Kidney epithelial cell (primary cell): Measurements from ENCODE around the gene APRT. TPM values are rescaled to one million over a fixed set of nuclear protein-coding genes. Genes with fewer than 3 reads are reported as not detected.

Experiments used
- DNase-seq: peaks from one replicate; pipeline ENCODE4 v3.0.0-alpha.2; 2010; ENCODE audit warnings: low read depth
- H3K27me3 ChIP-seq: 2 replicates; pipeline ENCODE4 v1.6.0; 2011; ENCODE audit warnings: low read length; ENCODE audit not compliant: control insufficient read depth, insufficient read depth
- H3K36me3 ChIP-seq: 2 replicates; pipeline ENCODE4 v1.5.1; 2011; ENCODE audit warnings: low read length; ENCODE audit not compliant: control insufficient read depth, insufficient read depth
- H3K4me3 ChIP-seq: 2 replicates; pipeline ENCODE4 v1.5.1; 2011; ENCODE audit warnings: low read depth, mild to moderate bottlenecking, control low read depth, low read length
- total RNA-seq: library from RNA; depleted of rRNA; stranded (reverse); fragments of >200 nt; gene quantifications from 2 replicates; pipeline ENCODE4 v1.2.3, GENCODE V29; 2015
- TF ChIP-seq, protein P1 (sequence below): IDR thresholded peaks from 2 replicates; pipeline ENCODE4 v1.5.1; 2011; ENCODE audit warnings: mild to moderate bottlenecking, moderate library complexity, low read length, control low read depth, inconsistent platforms; ENCODE audit not compliant: insufficient read depth, poor library complexity, severe bottlenecking

APRT gene
- total RNA-seq, 1 donor from 2014 or later: 218 TPM

DNA sequence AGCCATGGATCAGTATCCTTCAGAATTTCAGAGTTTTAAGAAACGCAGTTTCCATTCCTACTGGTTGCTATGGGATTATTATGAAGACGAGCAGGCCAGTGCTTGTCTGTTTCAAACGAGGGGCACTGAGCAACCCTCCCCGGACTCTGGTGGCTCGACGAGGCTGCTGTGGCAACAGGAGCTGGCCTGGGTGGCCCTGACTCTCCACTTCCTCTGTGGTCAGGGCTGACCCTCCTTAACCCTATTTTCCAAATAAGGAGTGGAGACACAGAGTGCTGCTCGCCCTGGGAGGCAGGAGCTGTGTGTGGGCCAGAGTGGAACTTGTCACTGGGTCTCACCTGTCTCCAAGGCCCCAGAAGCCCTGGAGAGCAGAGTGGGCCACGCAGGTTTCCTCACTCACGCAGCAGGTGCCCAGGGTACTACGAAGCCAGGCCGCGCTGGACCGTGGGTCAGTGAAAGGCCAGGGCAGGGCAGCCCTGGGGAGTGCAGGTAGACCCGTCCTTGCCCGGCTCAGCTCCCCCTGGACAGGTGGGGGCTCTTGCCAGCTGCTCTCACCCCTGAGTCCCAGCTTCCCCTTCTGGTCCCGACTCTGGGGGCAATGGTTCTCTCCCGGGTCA lies 41.7 kb upstream of the APRT start:
- Histone ChIP-seq H3K4me3 (no peak overlapping the region), H3K27me3 (no peaks in the 10 kb centered on the region), H3K36me3 (no peaks in the 10 kb centered on the region)
- no peak for DNase-seq
- TF ChIP-seq, protein P1, sequence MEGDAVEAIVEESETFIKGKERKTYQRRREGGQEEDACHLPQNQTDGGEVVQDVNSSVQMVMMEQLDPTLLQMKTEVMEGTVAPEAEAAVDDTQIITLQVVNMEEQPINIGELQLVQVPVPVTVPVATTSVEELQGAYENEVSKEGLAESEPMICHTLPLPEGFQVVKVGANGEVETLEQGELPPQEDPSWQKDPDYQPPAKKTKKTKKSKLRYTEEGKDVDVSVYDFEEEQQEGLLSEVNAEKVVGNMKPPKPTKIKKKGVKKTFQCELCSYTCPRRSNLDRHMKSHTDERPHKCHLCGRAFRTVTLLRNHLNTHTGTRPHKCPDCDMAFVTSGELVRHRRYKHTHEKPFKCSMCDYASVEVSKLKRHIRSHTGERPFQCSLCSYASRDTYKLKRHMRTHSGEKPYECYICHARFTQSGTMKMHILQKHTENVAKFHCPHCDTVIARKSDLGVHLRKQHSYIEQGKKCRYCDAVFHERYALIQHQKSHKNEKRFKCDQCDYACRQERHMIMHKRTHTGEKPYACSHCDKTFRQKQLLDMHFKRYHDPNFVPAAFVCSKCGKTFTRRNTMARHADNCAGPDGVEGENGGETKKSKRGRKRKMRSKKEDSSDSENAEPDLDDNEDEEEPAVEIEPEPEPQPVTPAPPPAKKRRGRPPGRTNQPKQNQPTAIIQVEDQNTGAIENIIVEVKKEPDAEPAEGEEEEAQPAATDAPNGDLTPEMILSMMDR: no peak

DNA sequence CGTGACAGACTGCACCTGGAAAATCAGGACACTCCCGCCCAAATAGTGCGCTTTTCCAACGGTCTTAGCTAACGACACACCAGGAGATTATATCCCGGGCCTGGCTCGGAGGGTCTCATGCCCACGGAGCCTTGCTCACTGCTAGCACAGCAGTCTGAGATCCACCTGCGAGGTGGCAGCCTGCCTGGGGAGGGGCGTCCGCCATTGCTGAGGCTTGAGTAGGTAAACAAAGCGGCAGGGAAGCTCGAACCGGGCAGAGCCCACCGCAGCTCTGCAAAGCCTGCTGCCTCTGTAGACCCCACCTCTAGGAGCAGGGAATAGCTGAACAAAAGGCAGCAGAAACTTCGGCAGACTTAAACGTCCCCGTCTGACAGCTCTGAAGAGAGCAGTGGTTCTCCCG lies 39.9 kb upstream of the APRT start:
- no peaks in the 10 kb centered on the region for H3K36me3 ChIP-seq
- H3K27me3 ChIP-seq: no peaks in the 10 kb centered on the region
- no peak for DNase-seq
- TF ChIP-seq, protein P1: no peak
- no peak overlapping the region for H3K4me3 ChIP-seq

DNA sequence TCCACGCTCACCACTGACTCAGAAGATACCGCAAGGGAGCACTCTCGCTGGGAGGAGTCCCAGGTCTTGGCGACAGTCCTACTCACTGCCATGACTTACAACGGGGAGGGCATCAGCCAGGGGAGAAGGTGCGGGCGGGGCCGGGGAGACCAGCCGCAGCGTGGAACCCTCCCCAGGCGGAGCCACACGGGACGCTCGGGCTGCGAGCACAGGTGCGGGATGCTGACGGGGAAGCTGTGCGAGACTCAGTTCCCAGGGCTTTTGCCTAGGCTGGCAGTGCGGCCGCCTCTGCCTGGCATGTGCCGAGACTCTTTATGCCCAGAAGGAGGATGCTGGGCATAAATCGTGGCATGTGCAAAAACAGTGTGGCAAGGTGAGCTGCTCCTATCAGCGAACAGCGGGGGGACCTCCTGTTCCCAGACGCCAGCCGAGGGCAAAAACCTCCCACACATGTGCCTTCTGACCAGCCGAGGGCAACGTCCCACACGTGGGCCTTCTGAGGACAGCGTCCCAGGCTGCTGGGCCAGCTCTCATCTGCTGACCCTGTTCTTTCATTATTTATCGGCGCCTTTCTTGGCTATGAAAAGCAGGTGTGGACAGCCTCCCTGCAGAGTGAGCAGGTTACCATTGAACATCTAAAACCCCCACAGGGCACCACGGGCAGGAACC lies 38.9 kb upstream of the APRT start:
- Histone ChIP-seq H3K4me3 (no peak overlapping the region), H3K27me3 (no peaks in the 10 kb centered on the region), H3K36me3 (no peaks in the 10 kb centered on the region)
- TF ChIP-seq, protein P1: no peak
- no peak for DNase-seq

DNA sequence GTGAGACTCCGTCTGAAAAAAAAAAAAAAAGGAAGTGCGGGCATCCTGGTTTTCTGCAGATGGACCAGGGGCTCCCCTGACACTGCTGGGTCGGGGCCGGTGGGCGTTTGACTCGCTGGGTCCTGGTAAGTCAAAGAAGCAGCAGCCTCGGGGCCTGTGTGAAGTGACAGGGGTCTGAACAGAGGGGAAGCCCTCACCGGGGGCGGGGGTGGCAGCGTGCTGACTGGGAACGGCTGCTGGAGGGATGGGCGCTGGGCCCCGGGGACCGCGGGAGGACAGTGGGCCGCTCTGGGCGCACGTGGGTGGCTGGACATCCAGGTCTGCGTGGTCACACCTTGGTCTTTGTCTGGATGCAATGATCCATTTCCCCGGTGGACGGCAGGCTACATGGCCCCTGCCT lies 36.8 kb upstream of the APRT start:
- TF ChIP-seq, protein P1: no peak
- Histone ChIP-seq H3K36me3 (no peaks in the 10 kb centered on the region), H3K27me3 (no peaks in the 10 kb centered on the region), H3K4me3 (no peak overlapping the region)
- DNase-seq: no peak

DNA sequence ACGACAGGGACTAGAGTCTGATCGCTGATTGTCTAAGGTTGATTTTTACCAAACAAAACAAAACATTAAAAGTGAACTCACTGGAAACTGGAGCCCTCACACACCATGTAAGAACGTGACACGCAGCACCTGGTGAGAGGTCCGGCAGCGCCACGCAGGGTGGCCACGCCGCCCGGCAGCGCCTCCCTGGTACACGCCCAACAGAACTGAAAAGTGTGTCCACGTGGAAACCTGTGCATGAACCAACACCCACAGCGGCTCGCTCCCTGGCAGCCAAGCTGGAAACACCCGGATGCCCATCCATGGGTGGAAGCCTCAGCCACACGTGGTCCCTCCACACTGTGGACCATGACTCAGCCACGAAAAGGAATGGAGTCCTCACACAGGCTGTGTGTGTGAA lies 35.9 kb upstream of the APRT start:
- TF ChIP-seq, protein P1: no peak
- DNase-seq: no peak
- Histone ChIP-seq H3K27me3 (no peaks in the 10 kb centered on the region), H3K4me3 (no peak overlapping the region), H3K36me3 (no peaks in the 10 kb centered on the region)

DNA sequence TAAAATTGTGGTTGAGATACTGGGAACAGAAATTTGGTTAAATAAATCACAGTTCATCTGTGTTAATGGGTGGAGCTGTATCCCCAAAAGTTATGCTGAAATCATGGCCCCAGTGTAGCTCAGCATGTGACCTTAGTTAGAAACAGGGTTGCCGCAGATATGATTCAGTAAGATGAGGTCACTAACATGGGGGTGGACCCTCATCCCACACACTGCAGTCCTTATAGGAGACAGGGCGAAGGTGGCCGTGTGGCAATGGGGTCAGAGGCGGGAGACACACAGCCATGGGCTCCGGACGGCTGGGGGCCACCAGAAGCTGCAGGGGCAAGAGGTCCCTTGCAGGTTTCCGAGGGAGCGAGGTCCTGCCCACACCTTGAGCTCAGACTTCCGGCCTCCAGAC lies 34.4 kb upstream of the APRT start:
- no peak for DNase-seq
- Histone ChIP-seq H3K27me3 (no peaks in the 10 kb centered on the region), H3K4me3 (no peak overlapping the region), H3K36me3 (no peaks in the 10 kb centered on the region)
- TF ChIP-seq, protein P1: no peak
